Coronary artery (tissue), 2 donors: Measurements from ENCODE around the gene MFSD6L.

Experiments used
- DNase-seq: peaks from one replicate; pipeline ENCODE4 v3.0.0-alpha.2; 2017; ENCODE audit warnings: low spot score
- H3K27ac ChIP-seq, 2 donors: fragments of 200-600 bp; sonication (generic); one replicate each; pipeline ENCODE4 v1.5.1; 2016 to 2019
- H3K4me3 ChIP-seq: fragments of 200-600 bp; sonication (generic); 2 replicates; pipeline ENCODE4 v1.5.1; 2016; ENCODE audit warnings: mild to moderate bottlenecking, moderate library complexity
- CTCF ChIP-seq: fragments of 200-600 bp; sonication (generic); IDR thresholded peaks from one replicate; pipeline ENCODE4 v1.5.1; 2019; ENCODE audit warnings: antibody characterized with exemption

Gene MFSD6L

GRCh38 chr17:8839410-8839935 lies 40.3 kb upstream of the MFSD6L start:
- Histone ChIP-seq H3K27ac (no peak overlapping the region), H3K4me3 (no peak overlapping the region)
- no peak for DNase-seq
- no peak for TF ChIP-seq CTCF

DNA sequence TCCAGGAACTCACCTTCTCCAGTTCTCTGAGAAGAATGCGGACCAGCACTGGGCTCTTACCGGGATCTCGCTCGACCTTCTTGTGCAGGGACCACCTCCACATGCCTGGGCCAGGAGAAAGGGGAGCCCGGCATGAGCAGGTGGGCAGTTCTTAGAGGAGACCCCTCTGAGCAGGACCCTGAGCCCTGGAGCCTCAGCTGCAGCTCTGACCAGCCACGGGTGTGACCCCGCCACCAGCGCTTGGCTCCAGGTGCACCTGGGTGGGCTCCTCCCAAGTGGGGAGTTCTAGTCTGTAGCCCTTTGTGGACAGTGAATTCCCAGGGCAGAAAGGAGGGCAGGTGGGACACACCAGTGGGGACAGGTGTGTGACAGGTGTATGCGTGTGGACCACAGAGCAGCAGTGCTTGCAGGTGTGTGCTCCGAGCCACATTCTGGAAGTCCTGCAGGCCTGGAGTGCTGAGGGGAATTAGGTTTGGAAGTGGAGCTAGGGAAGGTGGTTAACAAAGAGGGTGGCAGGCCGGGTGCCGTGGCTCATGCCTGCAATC lies 39.5 kb upstream of the MFSD6L start:
- TF ChIP-seq CTCF = no peak
- Histone ChIP-seq H3K27ac (no peak overlapping the region), H3K4me3 (no peak overlapping the region)
- no peak for DNase-seq

- Histone ChIP-seq H3K4me3 (no peak overlapping the region), H3K27ac (no peak overlapping the region)
- TF ChIP-seq CTCF = no peak
- DNase-seq = no peak
Measured at GRCh38 chr17:8837563-8838075, 38.5 kb upstream of the MFSD6L start.

GRCh38 chr17:8836821-8837562 lies 37.8 kb upstream of the MFSD6L start:
- Histone ChIP-seq H3K27ac (no peak overlapping the region), H3K4me3 (no peak overlapping the region)
- no peak for DNase-seq
- TF ChIP-seq CTCF = no peak

- no peak overlapping the region for H3K27ac ChIP-seq
- no peak for TF ChIP-seq CTCF
- peak; percentile 63 for DNase-seq
Measured at GRCh38 chr17:8835631-8836364, 36.6 kb upstream of the MFSD6L start.

GRCh38 chr17:8835106-8835505 lies 35.9 kb upstream of the MFSD6L start:
- DNase-seq = no peak
- no peak for TF ChIP-seq CTCF
- H3K27ac ChIP-seq = no peak overlapping the region

More at GRCh38 chr17:8835631-8836364, 36.6 kb upstream of the MFSD6L start:
- H3K4me3 ChIP-seq = no peak overlapping the region

More at GRCh38 chr17:8835106-8835505, 35.9 kb upstream of the MFSD6L start:
- H3K4me3 ChIP-seq = no peak overlapping the region
